A549 (cell line): ENCODE measurements around the gene GRM2. TPM values are rescaled to one million over a fixed set of nuclear protein-coding genes. Genes with fewer than 3 reads are reported as not detected.
"Not testable (repeated sequence)": the region's sequence is repeated elsewhere in the genome, so short reads cannot be mapped to it uniquely, and the experiment has no call there.

ENCODE experiments used
- ATAC-seq, 2 experiments: fragments of 200-7000 bp in 1 of 2; fragments of >200 bp in 1 of 2; cut with Nextera tagmentation in 1 of 2; cut with Tn5 transposase in 1 of 2; 3 replicates each; pipeline versions ENCODE4 v1.8.0 to v1.9.1; 2018 to 2020; ENCODE audit warnings: mild to moderate bottlenecking in 1 of 2, moderate library complexity in 1 of 2
- CTCF ChIA-PET: fragments of 300-600 bp; sonication (Branson Sonifier 250); formaldehyde crosslinking; extraction: SDS; loops from one replicate; lab custom pipeline; 2021; ENCODE audit warnings: antibody characterized with exemption, inconsistent platforms; lab: Yijun Ruan, JAX
- POLR2A ChIA-PET: fragments of 350-600 bp; formaldehyde crosslinking; extraction: SDS; loops from one replicate; lab custom pipeline; 2021; ENCODE audit warnings: antibody characterized with exemption, inconsistent platforms; lab: Yijun Ruan, JAX
- DNase-seq, 2 experiments: peaks; one replicate each; pipeline versions ENCODE4 v3.0.0 to v3.0.0-alpha.2; 2011 to 2016; ENCODE audit warnings: low read depth in 1 of 2, low spot score in 1 of 2
- FAIRE-seq: peaks from 2 replicates; lab custom pipeline; 2011; peaks lifted over from hg19 to GRCh38; lab: Jason Lieb, UNC
- H3K27ac ChIP-seq, 2 experiments: fragments of >200 bp; sonication (Bioruptor Twin); formaldehyde crosslinking; 3 replicates each; pipeline ENCODE4 v1.5.1; 2016 to 2017
- H3K4me1 ChIP-seq: fragments of >200 bp; sonication (Bioruptor Twin); formaldehyde crosslinking; 3 replicates; pipeline ENCODE4 v1.6.1; 2016
- H3K4me2 ChIP-seq: fragments of >200 bp; sonication (Bioruptor Twin); formaldehyde crosslinking; 3 replicates; pipeline ENCODE4 v1.6.1; 2016
- H3K4me3 ChIP-seq: fragments of >200 bp; sonication (Bioruptor Twin); formaldehyde crosslinking; 3 replicates; pipeline ENCODE4 v1.5.1; 2016
- H3K9me3 ChIP-seq: fragments of >200 bp; sonication (Bioruptor Twin); formaldehyde crosslinking; 3 replicates; pipeline ENCODE4 v1.6.1; 2016
- CBX8 ChIP-seq: fragments of 200-600 bp; sonication (generic); IDR thresholded peaks from 2 replicates; pipeline ENCODE4 v1.6.1; 2016
- CHD2 ChIP-seq: fragments of 150-350 bp; IDR thresholded peaks from 2 replicates; pipeline ENCODE4 v1.6.1; 2014; ENCODE audit warnings: low read length; ENCODE audit not compliant: partially characterized antibody
- E2F6 ChIP-seq: IDR thresholded peaks from 2 replicates; pipeline ENCODE4 v1.6.1; 2012; ENCODE audit warnings: low read depth, borderline replicate concordance
- EHF ChIP-seq: fragments of 250-450 bp; sonication (Bioruptor Pico); IDR thresholded peaks from 2 replicates; pipeline ENCODE4 v1.5.0; 2020; ENCODE audit warnings: mild to moderate bottlenecking
- FOSL2 ChIP-seq, 2 experiments: fragments of 450-650 bp in 1 of 2; fragments of >200 bp in 1 of 2; sonication (Bioruptor Twin) in 1 of 2; formaldehyde crosslinking; IDR thresholded peaks; 2 replicates each; pipeline versions ENCODE4 v1.5.0 to v1.6.1; 2016 to 2020; ENCODE audit warnings: mild to moderate bottlenecking in 1 of 2, moderate library complexity in 1 of 2
- FOXS1 ChIP-seq: fragments of 250-450 bp; sonication (Bioruptor Pico); IDR thresholded peaks from 2 replicates; pipeline ENCODE4 v1.5.0; 2020; ENCODE audit warnings: mild to moderate bottlenecking, moderate library complexity
- HDAC2 ChIP-seq: fragments of 200-600 bp; sonication (generic); IDR thresholded peaks from 2 replicates; pipeline ENCODE4 v1.6.1; 2016
- JUN ChIP-seq, 2 experiments: fragments of >200 bp; sonication (Bioruptor Twin); formaldehyde crosslinking; IDR thresholded peaks; 2 replicates in 1 of 2; 3 replicates in 1 of 2; pipeline ENCODE4 v1.6.1; 2016 to 2017
- JUNB ChIP-seq: fragments of >200 bp; sonication (Bioruptor Twin); formaldehyde crosslinking; IDR thresholded peaks from 2 replicates; pipeline ENCODE4 v1.6.1; 2016
- MAFK ChIP-seq: fragments of 450-650 bp; IDR thresholded peaks from 2 replicates; pipeline ENCODE4 v1.6.1; 2014; ENCODE audit not compliant: partially characterized antibody
- MAZ ChIP-seq: fragments of 150-350 bp; IDR thresholded peaks from 2 replicates; pipeline ENCODE4 v1.6.1; 2014; ENCODE audit warnings: antibody characterized with exemption, low read depth, low read length, borderline replicate concordance
- NFE2L2 ChIP-seq: fragments of 150-350 bp; conservative IDR thresholded peaks from 2 replicates; pipeline ENCODE4 v1.6.1; 2014; ENCODE audit warnings: low read length
- NPAS2 ChIP-seq: fragments of 250-450 bp; sonication (Bioruptor Pico); IDR thresholded peaks from 2 replicates; pipeline ENCODE4 v1.8.0; 2022; ENCODE audit warnings: mild to moderate bottlenecking, moderate library complexity, borderline replicate concordance
- PHF8 ChIP-seq: fragments of 200-600 bp; sonication (generic); IDR thresholded peaks from 2 replicates; pipeline ENCODE4 v1.6.1; 2016; ENCODE audit warnings: low read depth, mild to moderate bottlenecking, antibody characterized with exemption, moderate library complexity, borderline replicate concordance
- POLR2A ChIP-seq: IDR thresholded peaks from 2 replicates; pipeline ENCODE4 v1.6.1; 2012; ENCODE audit warnings: mild to moderate bottlenecking, low read length
- POLR2AphosphoS2 ChIP-seq: conservative IDR thresholded peaks from 2 replicates; pipeline ENCODE4 v1.6.1; 2012; ENCODE audit warnings: low read length, improper control_type of control experiment, inconsistent platforms
- RCOR1 ChIP-seq: fragments of 150-350 bp; IDR thresholded peaks from 2 replicates; pipeline ENCODE4 v1.6.1; 2014; ENCODE audit warnings: antibody characterized with exemption, low read length, low read depth
- REST ChIP-seq: fragments of 200-600 bp; sonication (generic); IDR thresholded peaks from 2 replicates; pipeline ENCODE4 v1.6.1; 2016; ENCODE audit warnings: antibody characterized with exemption, mild to moderate bottlenecking, moderate library complexity
- TP53 ChIP-seq: fragments of 250-450 bp; sonication (Bioruptor Pico); IDR thresholded peaks from 2 replicates; pipeline ENCODE4 v1.5.0; 2021; ENCODE audit warnings: mild to moderate bottlenecking, moderate library complexity
- ZC3H11A ChIP-seq: fragments of 450-650 bp; IDR thresholded peaks from 2 replicates; pipeline ENCODE4 v1.6.1; 2014; ENCODE audit warnings: antibody characterized with exemption, mild to moderate bottlenecking
- whole genome bisulfite sequencing: methylation state at CpG from one replicate; pipeline ENCODE4 v1.1.6; 2017; ENCODE audit errors: missing lambda C conversion rate; 5-methylcytosine and 5-hydroxymethylcytosine counted together
- polyA plus RNA-seq, 4 experiments: library from polyadenylated mRNA; depleted of rRNA in 3 of 4; stranded (reverse); fragments of >200 nt; fragmentation: RNase III in 1 of 4; extraction: RNeasy Plus Mini Kit Qiagen cat#74134 plus additional on column Dnase treatment in 1 of 4; gene quantifications; 2 replicates in 3 of 4; 3 replicates in 1 of 4; pipeline ENCODE4 v1.2.3, GENCODE V29; 2011 to 2017

Gene GRM2
- polyA plus RNA-seq, 2 of the 4 experiments (the other 2 are of a cell fraction) = 0.03 TPM; not detected in 1

GRCh38 chr3:51739110-51739509, 32.2 kb downstream of the GRM2 start:
- ATAC-seq = no peak

GRCh38 chr3:51742320-51742719, 35.5 kb downstream of the GRM2 start:
- POLR2A ChIA-PET, H3K27ac ChIP-seq, FAIRE-seq, H3K4me2 ChIP-seq, DNase-seq, H3K4me1 ChIP-seq, ATAC-seq, H3K9me3 ChIP-seq, H3K4me3 ChIP-seq: not testable (repeated sequence)
- WGBS = 36% methylated on average over 3 of the region's 3 CpGs
- CTCF ChIA-PET = interaction anchor here (1.7 kb wide), 1 partner anchor 58 kb away, joined by 3 read pairs; no protein-coding TSS in a partner anchor

More at GRCh38 chr3:51739110-51739509, 32.2 kb downstream of the GRM2 start:
- H3K4me1 ChIP-seq = no peaks in the 10 kb centered on the region
- ChIA-PET CTCF (no interaction called here), POLR2A (no interaction called here)
- H3K27ac ChIP-seq = no peak overlapping the region
- H3K9me3 ChIP-seq = 0 out of 3 replicates have a peak, but pooled peaks cover 2% of the 10 kb centered on the region
- DNase-seq = no peak
- WGBS = 25% methylated on average over 4 of the region's 4 CpGs
- no peak for TF ChIP-seq JUNB
- no peak for TF ChIP-seq FOXS1 (CRISPR knock-in tag)
- TF ChIP-seq EHF = no peak
- no peak for TF ChIP-seq E2F6
- TF ChIP-seq NPAS2 (CRISPR knock-in tag) = no peak
- TF ChIP-seq ZC3H11A = no peak
- no peak for TF ChIP-seq CHD2
- no peak for TF ChIP-seq PHF8
- TF ChIP-seq HDAC2 = no peak
- no peak for TF ChIP-seq NFE2L2
- TF ChIP-seq FOSL2 (IDR thresholded peaks at IDR 0.05) = no peak
- no peak for TF ChIP-seq FOSL2 (CRISPR knock-in tag; IDR thresholded peaks at IDR 0.05)
- no peak for TF ChIP-seq RCOR1
- TF ChIP-seq REST = no peak
- no peak for TF ChIP-seq MAFK
- no peak for TF ChIP-seq CBX8
- TF ChIP-seq JUN (IDR thresholded peaks at IDR 0.05) = no peak
- TF ChIP-seq POLR2AphosphoS2 = no peak
- TF ChIP-seq TP53 (CRISPR knock-in tag) = no peak
- TF ChIP-seq POLR2A = no peak
- no peak for TF ChIP-seq MAZ
- H3K4me2 ChIP-seq = no peak overlapping the region
- no peak overlapping the region for H3K4me3 ChIP-seq
- FAIRE-seq = no peak

GRCh38 chr3:51742978-51743377, 36.1 kb downstream of the GRM2 start:
- H3K4me2 ChIP-seq = 0 out of 3 replicates have a peak overlapping the region, but pooled peaks have one; percentile 14
- H3K4me1 ChIP-seq, POLR2A ChIA-PET, FAIRE-seq, H3K9me3 ChIP-seq, H3K27ac ChIP-seq, H3K4me3 ChIP-seq, ATAC-seq: not testable (repeated sequence)
- CTCF ChIA-PET = interaction anchor here (0.9 to 1.7 kb wide), 2 partner anchors 57 to 77 kb away, joined by 3 read pairs; no protein-coding TSS in a partner anchor
- DNase-seq = peak in 1 of 2 experiments; percentile 6
- WGBS = 6% methylated on average over 3 of the region's 4 CpGs
